ENCODE data around the gene STPG2. TPM values are rescaled to one million over a fixed set of nuclear protein-coding genes. Genes with fewer than 3 reads are reported as not detected.

Gene STPG2
- total and polyA plus RNA-seq, 2 of the 4 experiments (the other 2 are of a cell fraction), result not detected

- no peak overlapping the region for H3K18ac ChIP-seq (ENCODE audit: low read depth, low read length)
- CTCF ChIA-PET, result no interaction called here
- H2BK20ac ChIP-seq (ENCODE audit: low read depth, low read length), result no peak overlapping the region
- in situ Hi-C loops (cut with MboI; ENCODE audit: low sequenced_read_pairs), result no loop called here
- no peak overlapping the region for H3K56ac ChIP-seq (ENCODE audit: extremely low read depth, insufficient read depth, low read length)
- H3K14ac ChIP-seq (replicated peaks; ENCODE audit: low read depth, low read length), result no peak overlapping the region
- intact Hi-C loops (cut with micrococcal nuclease), result no loop called here
- H2AK9ac ChIP-seq (replicated peaks; ENCODE audit: low read depth, low read length, poor library complexity), result no peak overlapping the region
- H3K4me3 ChIP-seq (ENCODE audit: insufficient read depth, low read depth, low read length), result no peak overlapping the region
- TF ChIP-seq MXI1 (IDR thresholded peaks at IDR 0.05; ENCODE audit: borderline replicate concordance, low read depth, low read length) (no peak), RCOR1 (IDR thresholded peaks at IDR 0.05; ENCODE audit: insufficient replicate concordance, low read length) (no peak), RFX5 (IDR thresholded peaks at IDR 0.05; ENCODE audit: low read depth, low read length) (no peak), CHD1 (IDR thresholded peaks at IDR 0.05; ENCODE audit: low read depth, low read length) (no peak), FOS (IDR thresholded peaks at IDR 0.05; ENCODE audit: low read depth, low read length) (no peak), MAFK (IDR thresholded peaks at IDR 0.05; ENCODE audit: low read depth, low read length) (no peak), RAD21 (IDR thresholded peaks at IDR 0.05; ENCODE audit: low read length) (no peak), BHLHE40 (IDR thresholded peaks at IDR 0.05; ENCODE audit: low read depth, low read length) (no peak), ELK1 (IDR thresholded peaks at IDR 0.05; ENCODE audit: borderline replicate concordance, low read depth, low read length) (no peak), POLR2A (IDR thresholded peaks at IDR 0.05; ENCODE audit: low read depth, low read length) (no peak), CEBPB (IDR thresholded peaks at IDR 0.05; ENCODE audit: low read depth, low read length) (no peak), SMC3 (IDR thresholded peaks at IDR 0.05; ENCODE audit: low read depth, low read length) (no peak), MAZ (IDR thresholded peaks at IDR 0.05; ENCODE audit: borderline replicate concordance, low read depth, low read length) (no peak), NFE2L2 (IDR thresholded peaks at IDR 0.05; ENCODE audit: low read depth, low read length) (no peak)
- TF ChIP-seq, protein P1, sequence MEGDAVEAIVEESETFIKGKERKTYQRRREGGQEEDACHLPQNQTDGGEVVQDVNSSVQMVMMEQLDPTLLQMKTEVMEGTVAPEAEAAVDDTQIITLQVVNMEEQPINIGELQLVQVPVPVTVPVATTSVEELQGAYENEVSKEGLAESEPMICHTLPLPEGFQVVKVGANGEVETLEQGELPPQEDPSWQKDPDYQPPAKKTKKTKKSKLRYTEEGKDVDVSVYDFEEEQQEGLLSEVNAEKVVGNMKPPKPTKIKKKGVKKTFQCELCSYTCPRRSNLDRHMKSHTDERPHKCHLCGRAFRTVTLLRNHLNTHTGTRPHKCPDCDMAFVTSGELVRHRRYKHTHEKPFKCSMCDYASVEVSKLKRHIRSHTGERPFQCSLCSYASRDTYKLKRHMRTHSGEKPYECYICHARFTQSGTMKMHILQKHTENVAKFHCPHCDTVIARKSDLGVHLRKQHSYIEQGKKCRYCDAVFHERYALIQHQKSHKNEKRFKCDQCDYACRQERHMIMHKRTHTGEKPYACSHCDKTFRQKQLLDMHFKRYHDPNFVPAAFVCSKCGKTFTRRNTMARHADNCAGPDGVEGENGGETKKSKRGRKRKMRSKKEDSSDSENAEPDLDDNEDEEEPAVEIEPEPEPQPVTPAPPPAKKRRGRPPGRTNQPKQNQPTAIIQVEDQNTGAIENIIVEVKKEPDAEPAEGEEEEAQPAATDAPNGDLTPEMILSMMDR (conservative IDR thresholded peaks at IDR 0.05; ENCODE audit: low read depth, low read length), result no peak
- TF ChIP-seq, protein P2, sequence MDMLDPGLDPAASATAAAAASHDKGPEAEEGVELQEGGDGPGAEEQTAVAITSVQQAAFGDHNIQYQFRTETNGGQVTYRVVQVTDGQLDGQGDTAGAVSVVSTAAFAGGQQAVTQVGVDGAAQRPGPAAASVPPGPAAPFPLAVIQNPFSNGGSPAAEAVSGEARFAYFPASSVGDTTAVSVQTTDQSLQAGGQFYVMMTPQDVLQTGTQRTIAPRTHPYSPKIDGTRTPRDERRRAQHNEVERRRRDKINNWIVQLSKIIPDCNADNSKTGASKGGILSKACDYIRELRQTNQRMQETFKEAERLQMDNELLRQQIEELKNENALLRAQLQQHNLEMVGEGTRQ (IDR thresholded peaks at IDR 0.05; ENCODE audit: low read depth, low read length), result no peak
- no peak overlapping the region for H3K4me2 ChIP-seq (ENCODE audit: low read depth, low read length)
- no peak overlapping the region for H4K5ac ChIP-seq (ENCODE audit: low read depth, low read length)
- no peak overlapping the region for H4K91ac ChIP-seq (ENCODE audit: insufficient read depth, low read depth, low read length)
- no peak overlapping the region for H4K8ac ChIP-seq (ENCODE audit: low read depth in 2 of 2, low read length in 2 of 2)
- WGBS, 2 experiments (ENCODE audit: extremely low coverage in 2 of 2, insufficient read length in 1 of 2), result 86% methylated on average over 1 of the region's 2 CpGs; no CpG with 5 or more reads in 1 of the 2 experiments
- dilution Hi-C loops (cut with HindIII; ENCODE audit: low sequenced_read_pairs, unreplicated experiment), result no loop called here
- DNase-seq (no peak), ATAC-seq (ENCODE audit: low read depth) (no peak)
- H3K4ac ChIP-seq (ENCODE audit: low read depth, low read length), result no peak overlapping the region
- H3K9me1 ChIP-seq (ENCODE audit: insufficient read depth, low read length), result no peaks in the 10 kb centered on the region
- H3K36me3 ChIP-seq (ENCODE audit: control insufficient read depth, insufficient read depth, low read length), result no peaks in the 10 kb centered on the region
- no peaks in the 10 kb centered on the region for H3K79me1 ChIP-seq (ENCODE audit: low read depth in 1 of 2, low read length in 2 of 2)
- no peaks in the 10 kb centered on the region for H3K27me3 ChIP-seq (ENCODE audit: control insufficient read depth, insufficient read depth, low read length)
- H2AFZ ChIP-seq (replicated peaks; ENCODE audit: low read length, poor library complexity), result no peak overlapping the region
- no peak overlapping the region for H3K23ac ChIP-seq (ENCODE audit: low read depth, low read length)
- no peak overlapping the region for H2BK5ac ChIP-seq (ENCODE audit: low read depth, low read length, poor library complexity, severe bottlenecking)
- H3K9ac ChIP-seq (ENCODE audit: low read depth, low read length), result no peak overlapping the region
- no peak overlapping the region for H2AK5ac ChIP-seq (ENCODE audit: low read depth, low read length)
- no peak overlapping the region for H2BK120ac ChIP-seq (ENCODE audit: low read depth, low read length)
- BruUV-seq (replicated peaks), result no TSS peak
- POLR2A ChIA-PET (ENCODE audit: unreplicated experiment), result no interaction called here
- H3K9me3 ChIP-seq (ENCODE audit: control insufficient read depth, insufficient read depth, low read length), result peaks cover 16% of the 10 kb centered on the region
- no peak overlapping the region for H3K27ac ChIP-seq (ENCODE audit: insufficient read depth, low read length)
- H2BK15ac ChIP-seq (ENCODE audit: low read depth, low read length), result no peak overlapping the region
- H4K20me1 ChIP-seq (ENCODE audit: insufficient read depth, low read length), result no peaks in the 10 kb centered on the region
- no peaks in the 10 kb centered on the region for H3K4me1 ChIP-seq (ENCODE audit: control insufficient read depth, insufficient read depth, low read length)
Observed at GRCh38 chr4:97774347-97774989, 368.8 kb downstream of the STPG2 start.
